AG08395 (cell line): ENCODE results near the gene CAPN1.

Experiments
- DNase-seq: peaks from one replicate; pipeline ENCODE4 v3.0.0; 2012; ENCODE audit warnings: mixed read lengths, low spot score

Gene CAPN1

GRCh38 chr11:65204143-65204542 is 22.4 kb downstream of the CAPN1 start:
- no peak for DNase-seq

DNA sequence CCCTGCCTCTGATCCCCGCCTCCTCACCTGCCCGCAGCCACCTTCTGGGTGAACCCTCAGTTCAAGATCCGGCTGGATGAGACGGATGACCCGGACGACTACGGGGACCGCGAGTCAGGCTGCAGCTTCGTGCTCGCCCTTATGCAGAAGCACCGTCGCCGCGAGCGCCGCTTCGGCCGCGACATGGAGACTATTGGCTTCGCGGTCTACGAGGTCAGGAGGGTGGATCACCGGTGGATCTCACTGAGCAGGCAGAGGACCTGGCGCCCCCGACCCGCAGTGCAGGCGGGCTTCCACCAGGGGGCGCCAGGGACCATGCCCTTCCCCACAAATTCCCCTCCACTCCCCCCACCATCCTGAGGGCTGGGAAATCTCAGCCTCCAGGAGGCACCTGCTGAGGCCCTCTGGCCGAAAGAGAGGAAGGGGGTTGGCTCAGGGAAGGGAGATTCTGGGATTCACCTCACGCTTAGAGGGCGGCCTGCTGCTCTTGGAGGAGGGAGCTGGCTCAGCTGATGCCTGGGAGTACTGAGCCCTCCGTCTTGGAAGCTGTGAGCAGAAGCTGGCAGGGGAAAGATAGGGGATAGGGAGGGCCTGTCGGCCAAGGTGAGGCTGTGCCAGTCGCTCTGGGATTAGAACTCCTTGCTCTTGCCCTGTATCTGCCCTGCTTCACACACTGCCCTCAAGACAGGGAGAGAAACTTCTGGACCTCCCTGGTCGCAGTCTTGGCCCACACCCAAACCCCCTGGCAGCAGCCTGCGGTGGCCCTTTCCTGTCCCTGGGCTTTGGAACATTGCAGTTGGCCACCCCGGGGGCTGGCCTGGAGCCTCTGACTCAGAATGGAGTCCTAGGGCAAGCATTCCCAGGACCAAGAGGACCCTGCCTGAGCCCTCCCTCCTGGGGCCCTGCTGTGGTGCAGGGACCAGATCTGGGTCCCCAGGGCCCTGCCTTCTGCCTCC is 23.2 kb downstream of the CAPN1 start:
- DNase-seq = peak; percentile 68

DNA sequence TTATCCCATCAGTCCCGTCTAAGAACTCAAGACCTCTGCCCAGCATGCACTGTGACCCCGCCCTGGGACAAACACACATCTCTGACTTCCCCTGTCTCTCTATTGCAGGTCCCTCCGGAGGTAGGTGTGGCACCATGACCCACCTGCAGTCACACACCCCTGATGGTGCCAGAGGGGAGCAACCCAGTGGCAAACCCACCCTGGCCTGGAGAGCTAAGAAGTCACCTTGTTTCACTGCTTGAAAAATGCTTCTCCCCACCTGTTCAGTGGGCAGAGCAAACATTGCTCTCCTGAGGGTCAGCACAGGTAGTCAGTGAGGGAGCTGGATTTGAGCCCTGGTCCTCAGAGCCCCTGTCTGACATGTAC is 23.9 kb downstream of the CAPN1 start:
- no peak for DNase-seq

- DNase-seq = no peak
Observed at GRCh38 chr11:65206441-65206841, 24.7 kb downstream of the CAPN1 start.

GRCh38 chr11:65206901-65207300 is 25.2 kb downstream of the CAPN1 start:
- DNase-seq = no peak

DNA sequence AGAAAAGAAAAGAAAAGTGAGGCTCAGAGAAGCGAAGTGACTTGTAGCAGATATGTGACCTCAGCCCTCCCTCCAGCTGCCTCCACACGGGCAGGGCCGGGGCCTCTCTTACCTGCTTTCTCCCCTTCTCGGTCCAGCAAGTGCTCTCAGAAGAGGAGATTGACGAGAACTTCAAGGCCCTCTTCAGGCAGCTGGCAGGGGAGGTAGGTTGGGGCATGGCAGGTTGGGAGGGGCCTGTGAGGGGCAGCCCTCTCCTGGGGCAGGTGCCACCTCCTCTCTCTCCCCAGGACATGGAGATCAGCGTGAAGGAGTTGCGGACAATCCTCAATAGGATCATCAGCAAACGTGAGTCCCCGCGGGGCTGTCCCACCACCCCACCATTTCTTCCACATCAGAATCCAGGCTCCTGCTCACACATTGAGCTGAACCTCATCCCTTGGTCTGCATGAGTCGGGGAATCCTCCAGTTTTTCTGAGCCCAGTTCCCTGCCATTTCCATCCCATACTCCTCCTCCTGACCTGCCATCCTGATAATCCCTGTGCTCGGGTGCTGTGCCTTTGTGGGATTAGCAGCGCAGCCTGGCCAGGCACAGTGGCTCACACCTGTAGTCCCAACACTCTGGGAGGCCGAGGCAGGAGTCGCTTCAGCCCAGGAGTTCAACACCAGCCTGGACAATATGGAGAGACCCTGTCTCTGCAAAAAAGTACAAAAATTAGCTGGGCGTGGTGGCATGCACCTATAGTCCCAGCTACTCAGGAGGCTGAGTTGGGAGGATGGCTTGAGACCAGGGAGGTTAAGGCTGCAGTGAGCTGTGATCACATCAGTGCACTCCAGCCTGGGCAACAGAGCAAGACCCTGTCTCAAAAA is 26.4 kb downstream of the CAPN1 start:
- DNase-seq = no peak

DNA sequence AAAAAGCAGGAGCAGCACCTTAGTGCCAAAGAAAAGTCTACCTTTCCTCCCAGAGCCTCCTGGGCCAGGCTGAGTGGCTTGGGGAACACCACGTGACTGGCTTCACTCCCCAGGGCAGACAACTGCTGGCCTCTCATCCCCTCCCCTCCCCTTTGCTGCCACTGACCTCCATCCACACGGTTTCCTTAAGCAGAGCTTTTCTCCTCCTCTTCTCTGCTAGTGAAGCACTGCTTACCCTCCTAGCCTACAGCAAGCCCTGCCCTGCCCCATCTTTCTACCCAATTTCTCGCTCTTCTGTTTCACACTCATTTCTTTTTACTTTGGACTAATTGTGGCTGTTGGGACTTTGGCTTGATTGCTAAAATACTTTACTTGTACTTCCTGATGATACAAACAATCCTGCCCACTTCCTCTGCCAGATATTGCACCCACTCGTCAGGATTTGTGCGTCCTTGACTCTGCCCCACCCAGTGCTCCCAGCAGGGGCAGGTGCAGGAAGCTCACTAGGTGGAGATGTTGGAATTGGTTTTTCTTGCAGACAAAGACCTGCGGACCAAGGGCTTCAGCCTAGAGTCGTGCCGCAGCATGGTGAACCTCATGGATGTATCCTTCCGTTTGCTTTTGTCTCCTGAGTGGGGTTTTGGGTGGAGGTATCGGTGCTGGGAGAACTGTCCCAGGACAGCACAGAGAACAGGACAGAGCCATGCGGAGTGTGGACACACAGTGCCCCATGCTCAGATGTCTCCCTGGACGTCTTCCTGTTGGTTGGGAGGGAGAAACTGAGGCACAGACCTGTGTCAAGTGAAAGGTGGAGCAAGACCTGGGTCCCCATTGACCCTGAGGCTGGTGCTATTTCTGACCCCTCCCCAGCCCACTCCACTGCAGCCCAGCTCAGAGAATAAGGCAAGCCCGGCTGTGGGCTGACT is 27.3 kb downstream of the CAPN1 start:
- no peak for DNase-seq

GRCh38 chr11:65209711-65210360 is 28.1 kb downstream of the CAPN1 start:
- no peak for DNase-seq

DNA sequence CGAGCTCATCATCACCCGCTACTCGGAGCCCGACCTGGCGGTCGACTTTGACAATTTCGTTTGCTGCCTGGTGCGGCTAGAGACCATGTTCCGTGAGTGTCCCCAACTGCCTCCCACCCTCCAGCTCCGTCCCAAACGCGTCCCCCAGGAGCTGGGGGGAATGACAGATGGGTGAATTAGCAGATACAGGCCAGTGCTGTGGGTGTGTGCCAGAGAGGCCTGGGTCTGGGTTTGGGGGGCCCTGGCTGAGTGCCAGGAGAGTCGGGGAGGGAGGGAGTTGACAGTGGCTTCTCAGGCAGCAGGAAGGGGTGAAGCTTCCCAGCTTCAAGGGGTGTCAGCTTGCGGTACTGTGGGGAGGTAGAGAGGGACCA is 28.6 kb downstream of the CAPN1 start:
- no peak for DNase-seq

GRCh38 chr11:65210748-65211147 is 29.0 kb downstream of the CAPN1 start:
- DNase-seq = no peak

DNA sequence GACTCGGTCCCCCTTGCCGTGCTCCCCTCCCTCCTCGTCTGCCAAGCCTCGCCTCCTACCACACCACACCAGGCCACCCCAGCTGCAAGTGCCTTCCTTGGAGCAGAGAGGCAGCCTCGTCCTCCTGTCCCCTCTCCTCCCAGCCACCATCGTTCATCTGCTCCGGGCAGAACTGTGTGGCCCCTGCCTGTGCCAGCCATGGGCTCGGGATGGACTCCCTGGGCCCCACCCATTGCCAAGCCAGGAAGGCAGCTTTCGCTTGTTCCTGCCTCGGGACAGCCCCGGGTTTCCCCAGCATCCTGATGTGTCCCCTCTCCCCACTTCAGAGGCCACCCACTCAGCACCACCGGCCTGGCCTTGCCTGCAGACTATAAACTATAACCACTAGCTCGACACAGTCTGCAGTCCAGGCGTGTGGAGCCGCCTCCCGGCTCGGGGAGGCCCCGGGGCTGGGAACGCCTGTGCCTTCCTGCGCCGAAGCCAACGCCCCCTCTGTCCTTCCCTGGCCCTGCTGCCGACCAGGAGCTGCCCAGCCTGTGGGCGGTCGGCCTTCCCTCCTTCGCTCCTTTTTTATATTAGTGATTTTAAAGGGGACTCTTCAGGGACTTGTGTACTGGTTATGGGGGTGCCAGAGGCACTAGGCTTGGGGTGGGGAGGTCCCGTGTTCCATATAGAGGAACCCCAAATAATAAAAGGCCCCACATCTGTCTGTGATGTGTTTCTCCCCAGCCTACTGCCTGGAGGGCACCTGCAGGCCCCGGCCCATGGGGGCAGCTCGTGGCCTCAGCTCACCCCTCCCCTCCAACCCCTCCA is 29.8 kb downstream of the CAPN1 start:
- no peak for DNase-seq

DNA sequence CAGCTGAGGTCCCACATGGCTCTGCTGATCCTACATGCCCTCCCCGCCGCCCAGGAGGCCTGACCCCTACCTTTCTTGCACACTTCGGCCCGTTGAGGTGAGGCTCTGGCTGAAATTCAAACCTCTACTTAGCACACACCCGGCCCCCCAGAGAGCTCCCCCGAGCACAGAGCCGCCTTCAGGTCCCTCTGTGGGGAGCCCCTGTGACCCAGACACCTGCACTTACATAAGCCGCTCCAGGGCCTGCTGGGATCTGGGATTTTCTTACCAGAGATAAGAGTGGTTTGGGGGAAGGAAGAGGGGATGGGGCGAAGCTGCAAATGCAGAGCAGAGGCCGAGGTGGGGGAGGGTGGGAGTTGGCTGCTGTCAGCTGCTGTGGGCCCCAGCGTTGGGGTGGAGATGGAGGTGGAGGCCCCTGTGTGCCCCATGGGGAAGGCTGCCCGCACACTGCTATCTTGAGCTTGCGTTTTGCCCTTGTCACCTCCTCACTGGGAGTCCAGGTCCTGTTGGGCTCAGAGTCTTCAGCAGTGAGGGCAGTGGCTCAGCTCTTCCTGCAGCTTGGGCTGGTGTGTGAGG is 30.6 kb downstream of the CAPN1 start:
- DNase-seq = no peak

DNA sequence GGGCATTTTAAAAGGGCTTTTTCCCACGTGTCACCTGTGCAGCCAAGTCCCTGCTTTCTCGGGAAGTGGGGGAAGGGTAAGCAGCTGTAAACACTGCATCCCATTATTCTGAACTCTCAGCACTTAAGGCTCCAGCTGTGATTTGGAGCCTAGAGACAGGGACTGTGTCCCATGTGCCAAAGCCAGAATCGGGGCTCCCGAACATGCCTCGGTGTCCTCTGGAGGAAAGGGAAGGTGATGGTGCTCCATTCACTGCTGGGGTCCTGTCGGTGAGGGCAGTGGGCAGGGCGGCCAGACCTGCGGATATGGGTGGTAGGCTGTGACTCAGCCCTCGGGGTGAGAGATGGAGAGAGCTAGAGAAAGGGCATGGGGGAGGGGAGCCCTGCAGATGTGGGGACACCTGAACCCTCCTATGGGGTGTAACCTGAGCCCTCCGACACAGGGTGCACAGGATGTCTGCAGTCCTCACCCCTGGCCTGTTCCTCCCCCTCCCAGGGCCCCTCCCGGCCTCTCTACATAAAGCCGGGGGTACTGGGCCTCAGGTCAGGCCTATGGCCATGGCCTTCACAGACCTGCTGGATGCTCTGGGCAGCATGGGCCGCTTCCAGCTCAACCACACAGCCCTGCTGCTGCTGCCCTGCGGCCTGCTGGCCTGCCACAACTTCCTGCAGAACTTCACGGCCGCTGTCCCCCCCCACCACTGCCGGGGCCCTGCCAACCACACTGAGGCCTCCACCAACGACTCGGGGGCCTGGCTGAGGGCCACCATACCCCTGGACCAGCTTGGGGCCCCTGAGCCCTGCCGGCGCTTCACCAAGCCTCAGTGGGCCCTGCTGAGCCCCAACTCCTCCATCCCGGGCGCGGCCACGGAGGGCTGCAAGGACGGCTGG is 31.8 kb downstream of the CAPN1 start:
- DNase-seq = no peak

DNA sequence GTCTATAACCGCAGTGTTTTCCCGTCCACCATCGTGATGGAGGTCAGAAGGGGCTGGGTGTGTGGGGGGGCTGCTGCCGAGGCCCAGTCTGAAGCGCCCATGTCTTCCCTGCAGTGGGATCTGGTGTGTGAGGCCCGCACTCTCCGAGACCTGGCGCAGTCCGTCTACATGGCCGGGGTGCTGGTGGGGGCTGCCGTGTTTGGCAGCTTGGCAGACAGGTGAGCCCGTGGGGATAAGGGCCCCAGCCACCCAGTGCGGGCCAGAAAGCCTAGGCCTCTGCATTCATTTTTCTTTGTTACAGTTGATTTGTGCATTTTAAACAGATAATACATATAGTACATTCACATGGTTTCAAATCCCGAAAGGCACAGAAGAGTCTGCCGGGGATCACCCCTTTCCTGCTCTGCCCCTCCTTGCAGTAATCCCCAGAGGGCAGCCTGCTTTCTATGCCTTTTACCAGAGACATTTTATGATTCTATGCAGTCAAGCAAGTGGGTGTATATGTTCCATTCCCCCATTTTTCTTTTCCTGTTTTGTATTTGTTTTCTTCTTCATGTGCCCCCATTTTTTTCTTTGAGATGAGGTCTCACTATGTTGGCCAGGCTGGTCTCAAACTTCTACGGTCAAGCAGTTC is 32.6 kb downstream of the CAPN1 start:
- no peak for DNase-seq

DNA sequence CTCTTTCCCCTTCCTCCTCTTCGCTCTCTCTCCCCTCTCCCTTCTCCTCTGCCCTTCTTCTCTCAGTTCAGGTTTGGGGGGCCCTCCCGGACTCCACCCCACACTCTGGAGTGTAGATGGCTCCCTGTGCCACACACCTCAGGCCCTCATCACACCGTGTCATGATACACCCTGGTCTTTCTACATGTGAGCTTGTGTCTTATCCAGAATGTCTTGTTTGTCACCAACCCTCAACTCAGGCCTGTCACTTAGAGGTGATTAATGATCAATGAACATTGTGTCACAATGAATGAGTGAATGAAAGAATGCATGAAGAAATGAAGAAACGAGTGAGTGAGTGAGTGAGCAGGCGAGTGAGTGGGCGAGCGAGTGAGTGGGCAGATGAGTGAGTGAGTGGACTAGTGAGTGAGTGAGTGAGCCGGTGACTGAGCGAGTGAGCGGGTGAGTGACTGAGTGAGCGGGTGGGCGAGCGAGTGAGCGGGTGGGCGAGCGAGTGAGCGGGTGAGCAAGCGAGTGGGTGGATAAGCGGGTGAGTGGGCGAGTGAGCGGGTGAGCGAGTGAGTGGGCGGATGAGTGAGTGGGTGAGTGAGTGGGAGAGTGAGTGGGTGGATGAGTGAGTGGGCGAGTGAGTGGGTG is 33.8 kb downstream of the CAPN1 start:
- no peak for DNase-seq

DNA sequence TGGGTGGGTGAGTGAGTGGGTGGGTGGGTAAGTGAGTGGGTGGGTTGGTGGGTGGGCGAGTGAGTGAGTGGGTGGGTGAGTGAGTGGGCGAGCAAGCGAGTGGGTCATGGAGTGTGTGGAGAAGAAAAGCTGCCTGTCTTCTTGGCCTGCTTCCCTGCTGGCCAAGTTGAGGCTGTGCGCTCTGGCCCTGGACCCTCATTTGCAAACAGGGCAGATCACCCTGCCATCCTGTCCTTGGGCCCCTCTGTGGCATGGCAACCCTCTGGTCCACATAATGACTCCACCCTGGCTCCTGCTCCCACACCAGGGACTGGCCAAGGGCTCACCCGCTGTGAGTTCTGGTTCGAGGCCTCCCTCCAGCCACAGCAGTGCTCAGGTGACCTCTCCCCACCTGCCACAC is 35.1 kb downstream of the CAPN1 start:
- no peak for DNase-seq

DNA sequence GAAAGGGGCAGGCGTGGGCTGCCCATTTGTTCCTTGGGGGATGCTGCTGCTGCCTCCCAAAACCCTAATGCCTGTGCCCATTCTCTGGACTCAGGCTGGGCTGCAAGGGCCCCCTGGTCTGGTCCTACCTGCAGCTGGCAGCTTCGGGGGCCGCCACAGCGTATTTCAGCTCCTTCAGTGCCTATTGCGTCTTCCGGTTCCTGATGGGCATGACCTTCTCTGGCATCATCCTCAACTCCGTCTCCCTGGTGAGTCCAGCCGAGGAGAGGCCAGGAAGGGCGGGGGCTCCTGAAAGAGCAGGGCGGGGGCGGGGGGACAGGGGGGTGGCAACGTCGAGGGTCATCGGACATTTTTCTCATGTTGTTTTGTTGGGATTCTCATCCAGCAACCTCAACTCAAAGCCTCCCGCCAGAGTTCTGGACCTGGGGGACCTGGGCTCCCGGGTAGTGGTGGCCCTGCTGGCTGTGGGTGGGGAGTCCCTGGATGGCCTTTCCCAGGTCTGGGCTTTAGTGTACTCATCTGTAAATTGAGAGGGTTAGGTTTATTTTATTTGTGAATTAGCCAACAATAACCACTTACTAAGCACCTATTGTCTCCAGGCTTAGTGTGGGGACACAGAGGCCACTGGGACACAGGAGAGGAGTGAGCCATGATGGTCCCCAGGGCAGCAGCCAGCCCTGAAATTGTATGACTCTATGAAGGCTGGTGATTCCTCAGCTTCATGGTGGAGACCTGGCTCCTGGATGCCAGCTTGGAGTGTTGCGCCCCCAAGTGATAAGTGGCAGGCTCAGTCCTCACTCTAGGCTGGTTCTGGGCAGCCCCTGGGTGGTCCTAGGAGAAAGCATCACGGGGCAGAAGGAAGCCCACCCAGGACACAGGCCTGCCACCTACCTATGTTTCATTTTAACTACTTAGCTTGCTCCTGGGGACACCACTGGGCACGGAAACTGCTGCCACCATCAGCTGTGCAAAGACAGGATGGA is 36.0 kb downstream of the CAPN1 start:
- DNase-seq = no peak
